CD4-positive, CD25-positive, alpha-beta regulatory T cell (primary cell): ENCODE data around the gene CTBP2. TPM values are rescaled to one million over a fixed set of nuclear protein-coding genes. Genes with fewer than 3 reads are reported as not detected.
"Not testable (repeated sequence)": the region's sequence is repeated elsewhere in the genome, so short reads cannot be mapped to it uniquely, and the experiment has no call there.

Experiments
- ATAC-seq, 2 donors: fragments of 150-1000 bp; cut with Tn5 transposase; one replicate each; pipeline ENCODE4 v1.10.0; 2021; ENCODE audit warnings: low read depth in 2 of 2, moderate number of reproducible peaks in 2 of 2, moderate library complexity in 1 of 2
- DNase-seq, 3 donors: peaks; one replicate each; pipeline versions ENCODE4 v3.0.0 to v3.0.0-alpha.2; 2012 to 2022; ENCODE audit warnings: mixed read lengths in 1 of 3
- H3K27ac ChIP-seq: one replicate; pipeline ENCODE4 v1.7.0; 2013; ENCODE audit warnings: mild to moderate bottlenecking, low read length; ENCODE audit not compliant: insufficient read depth, poor library complexity, severe bottlenecking
- H3K27me3 ChIP-seq: one replicate; pipeline ENCODE4 v1.7.0; 2013; ENCODE audit warnings: low read length; ENCODE audit not compliant: control insufficient read depth, insufficient read depth
- H3K36me3 ChIP-seq: one replicate; pipeline ENCODE4 v1.7.0; 2013; ENCODE audit warnings: mild to moderate bottlenecking, low read length, moderate library complexity; ENCODE audit not compliant: control insufficient read depth, insufficient read depth
- H3K4me1 ChIP-seq: 2 replicates; pipeline ENCODE4 v1.7.0; 2013; ENCODE audit warnings: mild to moderate bottlenecking, low read length; ENCODE audit not compliant: insufficient read depth, control insufficient read depth, poor library complexity, severe bottlenecking
- H3K4me3 ChIP-seq: one replicate; pipeline ENCODE4 v1.7.0; 2013; ENCODE audit warnings: low read depth, mild to moderate bottlenecking, low read length, moderate library complexity
- H3K9me3 ChIP-seq, 2 experiments: 1 replicate in 1 of 2; 2 replicates in 1 of 2; pipeline ENCODE4 v1.7.0; 2013; ENCODE audit warnings: low read length in 2 of 2, mild to moderate bottlenecking in 1 of 2, moderate library complexity in 1 of 2; ENCODE audit not compliant: control insufficient read depth in 2 of 2
- H3K27ac Mint-ChIP-seq, 3 donors: one replicate each; pipeline ENCODE4 v1.8.0; 2020 to 2022; ENCODE audit warnings: mild to moderate bottlenecking in 3 of 3, mixed read lengths in 3 of 3, moderate library complexity in 2 of 3
- H3K27me3 Mint-ChIP-seq: one replicate; pipeline ENCODE4 v1.8.0; 2022; ENCODE audit warnings: mild to moderate bottlenecking, mixed read lengths
- H3K36me3 Mint-ChIP-seq: one replicate; pipeline ENCODE4 v1.8.0; 2020; ENCODE audit warnings: mixed read lengths
- H3K4me1 Mint-ChIP-seq, 4 donors: one replicate each; pipeline ENCODE4 v1.8.0; 2020 to 2022; ENCODE audit warnings: mixed read lengths in 4 of 4, mild to moderate bottlenecking in 1 of 4
- H3K4me3 Mint-ChIP-seq, 4 donors: one replicate each; pipeline ENCODE4 v1.8.0; 2020 to 2022; ENCODE audit warnings: mild to moderate bottlenecking in 4 of 4, mixed read lengths in 4 of 4, moderate library complexity in 3 of 4
- H3K9me3 Mint-ChIP-seq, 7 donors: one replicate each; pipeline ENCODE4 v1.8.0; 2020 to 2022; ENCODE audit warnings: mixed read lengths in 7 of 7, mild to moderate bottlenecking in 3 of 7, moderate library complexity in 2 of 7
- polyA plus RNA-seq, 4 donors: library from polyadenylated mRNA; unstranded; fragments of 300-500 nt; fragmentation: Illumina TruSeq; gene quantifications; one replicate each; pipeline ENCODE4 v1.2.3, GENCODE V29; 2021
- total RNA-seq: library from RNA; stranded (reverse); gene quantifications from one replicate; pipeline ENCODE4 v1.2.3, GENCODE V29; 2022

CTBP2 gene
- total and polyA plus RNA-seq, 5 donors from 2014 or later: 0.10 to 0.49 (median 0.13) TPM; not detected in 2

GRCh38 chr10:125062914-125063230, 97.5 kb downstream of the CTBP2 start:
- Mint-ChIP-seq H3K36me3 (no peaks in the 10 kb centered on the region), H3K27me3 (peaks cover 19% of the 10 kb centered on the region), H3K4me1 (peaks cover 7 to 13% (median 8%) of the 10 kb centered on the region in 4 donors), H3K27ac (no peak overlapping the region), H3K4me3 (no peak overlapping the region), H3K9me3 (no peaks in the 10 kb centered on the region)
- H3K27me3 ChIP-seq: no peaks in the 10 kb centered on the region
- no peaks in the 10 kb centered on the region for H3K9me3 ChIP-seq
- DNase-seq (no peak), ATAC-seq (no peak)
- no peaks in the 10 kb centered on the region for H3K36me3 ChIP-seq
- H3K4me3 ChIP-seq: no peak overlapping the region
- peaks cover 6% of the 10 kb centered on the region for H3K4me1 ChIP-seq
- no peak overlapping the region for H3K27ac ChIP-seq

GRCh38 chr10:125062227-125062913, 98.0 kb downstream of the CTBP2 start:
- peaks cover 6% of the 10 kb centered on the region for H3K4me1 ChIP-seq
- peak overlapping the region in 1 of 4 donors; percentile 51 for H3K4me3 Mint-ChIP-seq
- no peaks in the 10 kb centered on the region for H3K9me3 Mint-ChIP-seq
- no peak for ATAC-seq
- H3K4me1 Mint-ChIP-seq: peaks cover 7 to 13% (median 8%) of the 10 kb centered on the region in 4 donors
- no peaks in the 10 kb centered on the region for H3K9me3 ChIP-seq
- H3K4me3 ChIP-seq: no peak overlapping the region
- no peaks in the 10 kb centered on the region for H3K36me3 Mint-ChIP-seq
- no peak for DNase-seq
- H3K36me3 ChIP-seq: no peaks in the 10 kb centered on the region
- no peak overlapping the region for H3K27ac Mint-ChIP-seq
- H3K27me3 ChIP-seq: no peaks in the 10 kb centered on the region
- peaks cover 19% of the 10 kb centered on the region for H3K27me3 Mint-ChIP-seq
- H3K27ac ChIP-seq: no peak overlapping the region

- no peaks in the 10 kb centered on the region for H3K36me3 Mint-ChIP-seq
- peaks cover 19% of the 10 kb centered on the region for H3K27me3 Mint-ChIP-seq
- peak overlapping the region in 1 of 3 donors; percentile 14 for H3K27ac Mint-ChIP-seq
- Histone ChIP-seq H3K27ac (no peak overlapping the region), H3K9me3 (no peaks in the 10 kb centered on the region), H3K27me3 (no peaks in the 10 kb centered on the region), H3K4me3 (no peak overlapping the region), H3K4me1 (peaks cover 6% of the 10 kb centered on the region), H3K36me3 (no peaks in the 10 kb centered on the region)
- H3K4me3 Mint-ChIP-seq: no peak overlapping the region
- peaks cover 7 to 13% (median 8%) of the 10 kb centered on the region in 4 donors for H3K4me1 Mint-ChIP-seq
- DNase-seq (no peak), ATAC-seq (no peak)
- no peaks in the 10 kb centered on the region for H3K9me3 Mint-ChIP-seq
Measured at GRCh38 chr10:125061557-125062226, 98.7 kb downstream of the CTBP2 start.

- Mint-ChIP-seq H3K27me3 (peaks cover 19% of the 10 kb centered on the region), H3K27ac (no peak overlapping the region)
- no peaks in the 10 kb centered on the region for H3K27me3 ChIP-seq
Measured at GRCh38 chr10:125060826-125061556, 99.4 kb downstream of the CTBP2 start.

GRCh38 chr10:125060482-125060825, 99.9 kb downstream of the CTBP2 start:
- H3K4me1 Mint-ChIP-seq: peaks cover 7 to 12% (median 8%) of the 10 kb centered on the region in 4 donors
- Histone ChIP-seq H3K27ac (no peak overlapping the region), H3K9me3 (no peaks in the 10 kb centered on the region), H3K4me1 (peaks cover 6% of the 10 kb centered on the region), H3K4me3 (no peak overlapping the region), H3K36me3 (no peaks in the 10 kb centered on the region), H3K27me3 (no peaks in the 10 kb centered on the region)
- H3K36me3 Mint-ChIP-seq: no peaks in the 10 kb centered on the region
- no peak overlapping the region for H3K27ac Mint-ChIP-seq
- DNase-seq: no peak
- no peaks in the 10 kb centered on the region for H3K9me3 Mint-ChIP-seq
- peaks cover 17% of the 10 kb centered on the region for H3K27me3 Mint-ChIP-seq
- H3K4me3 Mint-ChIP-seq: no peak overlapping the region
- ATAC-seq: no peak

More at GRCh38 chr10:125060826-125061556, 99.4 kb downstream of the CTBP2 start:
- Histone ChIP-seq H3K4me1 (peaks cover 6% of the 10 kb centered on the region), H3K4me3 (no peak overlapping the region), H3K9me3 (no peaks in the 10 kb centered on the region), H3K36me3 (no peaks in the 10 kb centered on the region), H3K27ac (no peak overlapping the region)
- Mint-ChIP-seq H3K36me3 (no peaks in the 10 kb centered on the region), H3K4me3 (no peak overlapping the region), H3K9me3 (no peaks in the 10 kb centered on the region), H3K4me1 (peaks cover 7 to 13% (median 8%) of the 10 kb centered on the region in 4 donors)
- DNase-seq: peak in 1 of 3 donors; percentile 36
- ATAC-seq: no peak

GRCh38 chr10:125060026-125060425, 100.3 kb downstream of the CTBP2 start:
- H3K4me1 ChIP-seq: peaks cover 2% of the 10 kb centered on the region
- H3K27ac Mint-ChIP-seq: no peak overlapping the region

GRCh38 chr10:125059348-125059747, 101.0 kb downstream of the CTBP2 start:
- H3K4me3 Mint-ChIP-seq, H3K4me3 ChIP-seq, H3K27ac Mint-ChIP-seq, H3K9me3 ChIP-seq, H3K4me1 Mint-ChIP-seq, H3K36me3 ChIP-seq, H3K27me3 Mint-ChIP-seq, H3K27ac ChIP-seq, H3K27me3 ChIP-seq, H3K9me3 Mint-ChIP-seq, DNase-seq, H3K36me3 Mint-ChIP-seq, H3K4me1 ChIP-seq, ATAC-seq: not testable (repeated sequence)

More at GRCh38 chr10:125060026-125060425, 100.3 kb downstream of the CTBP2 start:
- Mint-ChIP-seq H3K9me3 (no peaks in the 10 kb centered on the region), H3K4me1 (peaks cover 6 to 8% (median 7%) of the 10 kb centered on the region in 4 donors), H3K27me3 (peaks cover 13% of the 10 kb centered on the region), H3K4me3 (no peak overlapping the region), H3K36me3 (no peaks in the 10 kb centered on the region)
- Histone ChIP-seq H3K4me3 (no peak overlapping the region), H3K9me3 (no peaks in the 10 kb centered on the region), H3K36me3 (no peaks in the 10 kb centered on the region), H3K27ac (no peak overlapping the region), H3K27me3 (no peaks in the 10 kb centered on the region)
- DNase-seq (no peak), ATAC-seq (no peak)
